OCI-LY1 (cell line): ENCODE data around the gene IQGAP2.

Source experiments
- H2AFZ ChIP-seq: fragments of 200-600 bp; sonication (generic), shearing (Covaris generic); 2 replicates; pipeline ENCODE4 v1.6.0; 2014; ENCODE audit warnings: antibody characterized with exemption, mild to moderate bottlenecking, low read length
- H3F3A ChIP-seq: fragments of 200-600 bp; sonication (generic), shearing (Covaris generic); 2 replicates; pipeline ENCODE4 v1.6.0; 2014; ENCODE audit warnings: mild to moderate bottlenecking, antibody characterized with exemption, low read length, moderate library complexity; ENCODE audit not compliant: insufficient read depth
- H3K27ac ChIP-seq: fragments of 200-600 bp; sonication (generic); 2 replicates; pipeline ENCODE4 v1.5.1; 2014; ENCODE audit warnings: low read length, mixed run types, mild to moderate bottlenecking, low read depth; ENCODE audit not compliant: poor library complexity, severe bottlenecking
- H3K27me3 ChIP-seq: fragments of 200-600 bp; sonication (generic); 2 replicates; pipeline ENCODE4 v1.6.0; 2014; ENCODE audit warnings: antibody characterized with exemption, mild to moderate bottlenecking, low read length, moderate library complexity; ENCODE audit not compliant: insufficient read depth
- H3K36me3 ChIP-seq: fragments of 200-600 bp; sonication (generic); 2 replicates; pipeline ENCODE4 v1.6.1; 2014; ENCODE audit warnings: mild to moderate bottlenecking, antibody characterized with exemption, low read length, moderate library complexity, mixed read lengths; ENCODE audit not compliant: insufficient read depth
- H3K4me1 ChIP-seq: fragments of 200-600 bp; sonication (generic); 2 replicates; pipeline ENCODE4 v1.5.1; 2014; ENCODE audit warnings: mild to moderate bottlenecking, low read length, moderate library complexity; ENCODE audit not compliant: insufficient read depth, severe bottlenecking
- H3K4me2 ChIP-seq: fragments of 200-600 bp; sonication (generic), shearing (Covaris generic); 2 replicates; pipeline ENCODE4 v1.6.1; 2014; ENCODE audit warnings: low read length
- H3K4me3 ChIP-seq: fragments of 200-600 bp; sonication (generic); 2 replicates; pipeline ENCODE4 v1.5.1; 2014; ENCODE audit warnings: low read length, low read depth, mild to moderate bottlenecking, mixed read lengths; ENCODE audit not compliant: poor library complexity, severe bottlenecking
- H3K79me2 ChIP-seq: fragments of 200-600 bp; shearing (Covaris generic); 2 replicates; pipeline ENCODE4 v1.6.1; 2016; ENCODE audit warnings: mixed run types, low read length, mixed read lengths; ENCODE audit not compliant: insufficient read depth
- H3K9ac ChIP-seq: fragments of 200-600 bp; sonication (generic), shearing (Covaris generic); 2 replicates; pipeline ENCODE4 v1.6.1; 2014; ENCODE audit warnings: mild to moderate bottlenecking, low read length, mixed read lengths
- H3K9me2 ChIP-seq: fragments of 200-600 bp; sonication (generic), shearing (Covaris generic); 2 replicates; pipeline ENCODE4 v1.6.1; 2014; ENCODE audit warnings: low read depth, mild to moderate bottlenecking, low read length, mixed read lengths
- H3K9me3 ChIP-seq: fragments of 200-600 bp; shearing (Covaris generic); 2 replicates; pipeline ENCODE4 v1.6.1; 2014; ENCODE audit warnings: low read length, mixed read lengths
- H4K20me1 ChIP-seq: fragments of 200-600 bp; sonication (generic), shearing (Covaris generic); 2 replicates; pipeline ENCODE4 v1.6.0; 2016; ENCODE audit warnings: mild to moderate bottlenecking, low read length; ENCODE audit not compliant: insufficient read depth
- EZH2 ChIP-seq: fragments of 200-600 bp; sonication (generic), shearing (Covaris generic); IDR thresholded peaks from 2 replicates; pipeline ENCODE4 v1.8.0; 2017; ENCODE audit warnings: borderline replicate concordance, mixed run types, mild to moderate bottlenecking, antibody characterized with exemption, low read length, moderate library complexity, mixed read lengths
- TF ChIP-seq, protein P1 (sequence below): fragments of 200-600 bp; sonication (generic), shearing (Covaris generic); IDR thresholded peaks from 2 replicates; pipeline ENCODE4 v1.5.1; 2017; ENCODE audit warnings: mild to moderate bottlenecking, antibody characterized with exemption, low read length, moderate library complexity, mixed read lengths

Gene IQGAP2

DNA sequence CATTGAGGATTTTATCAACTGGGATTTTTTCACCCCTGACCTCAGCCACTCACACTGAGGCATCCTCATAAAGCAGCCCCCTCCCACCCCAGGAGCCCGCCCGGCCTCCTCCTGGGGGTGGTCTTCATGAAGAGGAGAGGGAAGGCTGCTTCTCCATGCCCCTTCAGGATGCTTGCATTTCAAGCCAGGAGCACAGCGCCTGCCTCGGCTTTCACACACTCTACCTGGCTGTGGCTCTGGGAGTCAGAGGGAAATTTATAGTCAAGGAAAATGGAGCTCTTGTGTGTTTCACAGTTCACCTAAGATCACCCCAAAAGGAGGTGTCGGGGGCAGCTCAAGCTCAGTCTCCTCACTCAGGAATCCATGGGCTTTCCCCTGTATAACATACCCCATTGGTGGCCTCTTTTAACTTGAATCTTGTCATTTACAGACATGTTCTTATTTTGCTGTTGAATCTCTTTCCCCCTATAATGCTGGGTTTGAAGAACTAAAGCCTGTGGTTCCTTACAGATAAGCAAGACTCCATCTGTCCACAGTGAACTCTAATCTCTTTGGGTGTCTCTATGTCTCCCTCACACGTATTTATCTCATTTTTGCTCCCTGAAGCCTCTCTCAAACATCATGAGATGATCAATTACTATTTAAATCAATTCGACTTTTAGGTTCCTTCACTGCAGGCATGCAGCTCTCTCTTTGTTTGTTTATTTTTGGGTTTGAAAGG, 22.6 kb upstream of the IQGAP2 start:
- Histone ChIP-seq H3K4me1 (peaks cover 4% of the 10 kb centered on the region), H3K4me2 (no peak overlapping the region), H3K9me2 (no peaks in the 10 kb centered on the region), H3K27ac (no peak overlapping the region), H3K4me3 (no peak overlapping the region), H2AFZ (no peak overlapping the region), H3K9ac (no peak overlapping the region), H3K9me3 (no peaks in the 10 kb centered on the region), H3K27me3 (no peaks in the 10 kb centered on the region), H4K20me1 (no peaks in the 10 kb centered on the region), H3K36me3 (no peaks in the 10 kb centered on the region), H3K79me2 (no peaks in the 10 kb centered on the region), H3F3A (no peaks in the 10 kb centered on the region)
- TF ChIP-seq, protein P1, sequence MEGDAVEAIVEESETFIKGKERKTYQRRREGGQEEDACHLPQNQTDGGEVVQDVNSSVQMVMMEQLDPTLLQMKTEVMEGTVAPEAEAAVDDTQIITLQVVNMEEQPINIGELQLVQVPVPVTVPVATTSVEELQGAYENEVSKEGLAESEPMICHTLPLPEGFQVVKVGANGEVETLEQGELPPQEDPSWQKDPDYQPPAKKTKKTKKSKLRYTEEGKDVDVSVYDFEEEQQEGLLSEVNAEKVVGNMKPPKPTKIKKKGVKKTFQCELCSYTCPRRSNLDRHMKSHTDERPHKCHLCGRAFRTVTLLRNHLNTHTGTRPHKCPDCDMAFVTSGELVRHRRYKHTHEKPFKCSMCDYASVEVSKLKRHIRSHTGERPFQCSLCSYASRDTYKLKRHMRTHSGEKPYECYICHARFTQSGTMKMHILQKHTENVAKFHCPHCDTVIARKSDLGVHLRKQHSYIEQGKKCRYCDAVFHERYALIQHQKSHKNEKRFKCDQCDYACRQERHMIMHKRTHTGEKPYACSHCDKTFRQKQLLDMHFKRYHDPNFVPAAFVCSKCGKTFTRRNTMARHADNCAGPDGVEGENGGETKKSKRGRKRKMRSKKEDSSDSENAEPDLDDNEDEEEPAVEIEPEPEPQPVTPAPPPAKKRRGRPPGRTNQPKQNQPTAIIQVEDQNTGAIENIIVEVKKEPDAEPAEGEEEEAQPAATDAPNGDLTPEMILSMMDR, result no peak
- no peak for TF ChIP-seq EZH2

DNA sequence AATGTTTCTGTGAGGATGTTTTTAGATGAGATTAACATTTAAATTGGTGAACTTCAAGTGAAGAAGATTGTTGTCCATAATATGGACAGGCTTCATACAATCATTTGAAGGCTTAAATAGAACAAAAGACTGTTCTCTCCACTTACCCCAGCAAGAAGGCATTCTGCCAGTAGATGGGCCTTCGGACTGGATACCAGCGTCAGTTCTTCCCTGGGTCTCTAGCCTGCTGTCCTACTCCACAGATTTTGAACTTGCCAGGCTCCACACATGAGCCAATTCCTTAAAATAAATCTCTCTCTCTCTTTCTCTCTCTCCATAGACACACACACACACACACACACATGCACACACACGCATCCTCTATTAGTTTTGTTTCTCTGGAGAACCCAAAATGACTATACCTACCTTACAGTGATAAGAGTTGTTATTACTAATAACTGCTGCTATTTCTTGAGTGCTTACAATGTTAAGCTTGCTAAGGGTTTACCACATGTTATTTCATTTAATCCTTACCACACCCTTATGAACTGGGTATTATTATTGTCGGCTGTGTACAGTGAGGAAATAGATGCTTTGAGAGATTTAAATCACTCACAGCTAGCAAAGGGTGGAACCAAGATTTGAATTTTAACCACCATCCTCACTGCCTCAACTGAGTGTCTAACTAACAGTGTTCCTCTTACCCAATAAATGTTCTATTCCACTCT, 19.8 kb upstream of the IQGAP2 start:
- Histone ChIP-seq H3K27me3 (no peaks in the 10 kb centered on the region), H3K9ac (no peak overlapping the region), H3F3A (no peaks in the 10 kb centered on the region), H3K9me3 (no peaks in the 10 kb centered on the region), H3K9me2 (no peaks in the 10 kb centered on the region), H3K4me2 (no peak overlapping the region), H3K79me2 (no peaks in the 10 kb centered on the region), H3K4me1 (peaks cover 4% of the 10 kb centered on the region), H3K27ac (no peak overlapping the region), H2AFZ (no peak overlapping the region), H3K36me3 (no peaks in the 10 kb centered on the region), H3K4me3 (no peak overlapping the region), H4K20me1 (no peaks in the 10 kb centered on the region)
- TF ChIP-seq, protein P1, result no peak
- TF ChIP-seq EZH2, result no peak

DNA sequence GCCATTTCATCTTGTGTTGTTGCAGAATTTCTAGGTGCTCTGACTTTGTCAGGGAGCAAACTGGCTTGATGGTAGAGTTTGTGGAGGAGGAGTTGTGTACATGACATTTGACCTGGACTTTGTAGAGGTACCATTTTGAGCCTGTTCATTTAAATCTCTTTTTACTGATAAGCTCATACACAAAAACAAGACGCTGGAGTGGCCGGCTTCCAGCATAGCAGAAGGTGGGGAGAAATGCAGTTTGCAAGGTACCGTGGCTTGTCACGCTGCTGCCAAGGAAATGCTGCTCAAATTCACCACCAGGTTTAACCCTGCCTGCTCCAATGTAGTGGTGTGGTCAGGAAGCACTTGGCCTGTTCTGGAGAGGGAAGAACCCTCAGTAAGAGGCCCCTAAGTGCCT, 18.9 kb upstream of the IQGAP2 start:
- no peak overlapping the region for H2AFZ ChIP-seq

More for the DNA sequence above, 18.9 kb upstream of the IQGAP2 start:
- H3K27ac ChIP-seq, result no peak overlapping the region
- TF ChIP-seq, protein P1, result no peak
- no peaks in the 10 kb centered on the region for H3F3A ChIP-seq
- H3K27me3 ChIP-seq, result no peaks in the 10 kb centered on the region
- H3K9ac ChIP-seq, result no peak overlapping the region
- no peaks in the 10 kb centered on the region for H4K20me1 ChIP-seq
- no peak overlapping the region for H3K4me3 ChIP-seq
- H3K4me1 ChIP-seq, result peaks cover 2% of the 10 kb centered on the region
- no peaks in the 10 kb centered on the region for H3K9me3 ChIP-seq
- H3K79me2 ChIP-seq, result no peaks in the 10 kb centered on the region
- H3K9me2 ChIP-seq, result no peaks in the 10 kb centered on the region
- H3K4me2 ChIP-seq, result no peak overlapping the region
- H3K36me3 ChIP-seq, result no peaks in the 10 kb centered on the region
